Esophagus squamous epithelium (tissue), 5 donors: ENCODE results near the gene PIGL. TPM values are rescaled to one million over a fixed set of nuclear protein-coding genes. Genes with fewer than 3 reads are reported as not detected.
"Not testable (repeated sequence)": the region's sequence is repeated elsewhere in the genome, so short reads cannot be mapped to it uniquely, and the experiment has no call there.

ENCODE experiments used
- DNase-seq: peaks from one replicate; lab custom pipeline; 2025; lab: John Stamatoyannopoulos, UW
- H3K27ac ChIP-seq, 4 donors: fragments of 200-600 bp; sonication (generic); one replicate each; pipeline ENCODE4 v1.5.1; 2016 to 2019; ENCODE audit warnings: mild to moderate bottlenecking in 1 of 4
- H3K27me3 ChIP-seq, 4 donors: fragments of 200-600 bp; sonication (generic); 1 replicate in 3 of 4; 2 replicates in 1 of 4; pipeline versions ENCODE4 v1.5.1 to v1.6.0; 2017 to 2021; ENCODE audit warnings: antibody characterized with exemption in 1 of 4
- H3K36me3 ChIP-seq, 3 donors: fragments of 200-600 bp; sonication (generic); one replicate each; pipeline ENCODE4 v1.5.1; 2016 to 2019
- H3K4me1 ChIP-seq, 3 donors: fragments of 200-600 bp; sonication (generic); one replicate each; pipeline ENCODE4 v1.5.1; 2017 to 2019
- H3K4me3 ChIP-seq, 4 donors: fragments of 200-600 bp; sonication (generic); 1 replicate in 3 of 4; 2 replicates in 1 of 4; pipeline ENCODE4 v1.5.1; 2016 to 2019; ENCODE audit warnings: mild to moderate bottlenecking in 2 of 4, moderate library complexity in 1 of 4
- H3K9me3 ChIP-seq, 3 donors: fragments of 200-600 bp; sonication (generic); one replicate each; pipeline ENCODE4 v1.5.1; 2016 to 2019
- POLR2A ChIP-seq, 4 donors: fragments of 450-650 bp; IDR thresholded peaks; one replicate each; pipeline ENCODE4 v1.6.1; 2017; ENCODE audit warnings: antibody characterized with exemption in 4 of 4, mild to moderate bottlenecking in 4 of 4, moderate library complexity in 3 of 4
- WGBS, 2 donors: methylation state at CpG; one replicate each; pipeline ENCODE4 v1.1.5; 2018; 5-methylcytosine and 5-hydroxymethylcytosine counted together
- intact Hi-C: fragments of 100-400 bp; cut with DNase I; formaldehyde crosslinking; loops from one replicate; pipeline ENCODE4 v1.15.0; 2022
- total RNA-seq, 4 donors: library from RNA; depleted of rRNA; stranded (reverse); fragments of >200 nt; gene quantifications; one replicate each; pipeline ENCODE4 v1.1.0, GENCODE V29; 2016
- TF ChIP-seq, protein P1 (sequence below), 6 experiments: fragments of 450-650 bp in 4 of 6; fragments of 200-600 bp in 2 of 6; sonication (generic) in 2 of 6; IDR thresholded peaks; one replicate each; pipeline ENCODE4 v1.5.1; 2016 to 2019; ENCODE audit warnings: antibody characterized with exemption in 6 of 6, mild to moderate bottlenecking in 4 of 6, moderate library complexity in 4 of 6
- donor health status: DM: yes; HTN: yes; CAD: no.

The PIGL gene
- total RNA-seq, 4 donors from 2014 or later, result 19.8 to 62.4 (median 26.5) TPM

- WGBS, 2 donors, result 65 to 79% methylated on average over 3 of the region's 3 CpGs
- no peaks in the 10 kb centered on the region for H3K27me3 ChIP-seq
- no peak overlapping the region for H3K27ac ChIP-seq
- peaks cover 0 to 23% (median 13%) of the 10 kb centered on the region in 3 donors for H3K4me1 ChIP-seq
- H3K9me3 ChIP-seq, result no peaks in the 10 kb centered on the region
- DNase-seq, result no peak
- intact Hi-C loops, result no loop called here
- H3K36me3 ChIP-seq, result peaks cover 0 to 83% (median 6%) of the 10 kb centered on the region in 3 donors
- no peak for TF ChIP-seq POLR2A (IDR thresholded peaks at IDR 0.05)
- no peak overlapping the region for H3K4me3 ChIP-seq
Measured at GRCh38 chr17:16189791-16190348, 27.1 kb upstream of the PIGL start.

GRCh38 chr17:16190703-16191360 lies 26.2 kb upstream of the PIGL start:
- H3K4me3 ChIP-seq, result no peak overlapping the region
- H3K27me3 ChIP-seq, result no peaks in the 10 kb centered on the region
- WGBS, 2 donors, result 73 to 78% methylated on average over 4 of the region's 4 CpGs
- intact Hi-C loops, result no loop called here
- TF ChIP-seq, protein P1, sequence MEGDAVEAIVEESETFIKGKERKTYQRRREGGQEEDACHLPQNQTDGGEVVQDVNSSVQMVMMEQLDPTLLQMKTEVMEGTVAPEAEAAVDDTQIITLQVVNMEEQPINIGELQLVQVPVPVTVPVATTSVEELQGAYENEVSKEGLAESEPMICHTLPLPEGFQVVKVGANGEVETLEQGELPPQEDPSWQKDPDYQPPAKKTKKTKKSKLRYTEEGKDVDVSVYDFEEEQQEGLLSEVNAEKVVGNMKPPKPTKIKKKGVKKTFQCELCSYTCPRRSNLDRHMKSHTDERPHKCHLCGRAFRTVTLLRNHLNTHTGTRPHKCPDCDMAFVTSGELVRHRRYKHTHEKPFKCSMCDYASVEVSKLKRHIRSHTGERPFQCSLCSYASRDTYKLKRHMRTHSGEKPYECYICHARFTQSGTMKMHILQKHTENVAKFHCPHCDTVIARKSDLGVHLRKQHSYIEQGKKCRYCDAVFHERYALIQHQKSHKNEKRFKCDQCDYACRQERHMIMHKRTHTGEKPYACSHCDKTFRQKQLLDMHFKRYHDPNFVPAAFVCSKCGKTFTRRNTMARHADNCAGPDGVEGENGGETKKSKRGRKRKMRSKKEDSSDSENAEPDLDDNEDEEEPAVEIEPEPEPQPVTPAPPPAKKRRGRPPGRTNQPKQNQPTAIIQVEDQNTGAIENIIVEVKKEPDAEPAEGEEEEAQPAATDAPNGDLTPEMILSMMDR (IDR thresholded peaks at IDR 0.05), result no peak
- TF ChIP-seq POLR2A (IDR thresholded peaks at IDR 0.05), result no peak
- peaks cover 0 to 81% (median 0%) of the 10 kb centered on the region in 3 donors for H3K36me3 ChIP-seq
- DNase-seq, result no peak
- H3K27ac ChIP-seq, result no peak overlapping the region
- H3K9me3 ChIP-seq, result no peaks in the 10 kb centered on the region
- peaks cover 0 to 23% (median 13%) of the 10 kb centered on the region in 3 donors for H3K4me1 ChIP-seq

DNA sequence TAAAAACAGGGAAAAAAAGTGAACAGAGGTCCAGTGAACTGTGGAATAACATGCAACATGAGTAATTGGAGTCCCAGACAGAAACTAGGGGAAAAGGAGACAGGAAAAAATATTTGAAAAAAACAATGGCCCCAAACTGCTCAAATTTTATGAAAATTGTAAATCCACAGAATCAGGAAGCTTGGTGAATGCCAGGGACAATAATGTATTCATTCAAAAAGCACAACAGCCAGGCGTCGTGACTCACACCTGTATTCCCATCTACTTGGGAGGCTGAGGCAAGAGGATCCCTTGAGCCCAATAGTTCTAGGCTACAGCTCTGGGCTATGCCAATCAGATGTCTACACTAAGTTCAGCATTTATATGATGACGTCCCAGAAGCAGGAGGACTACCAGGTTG lies 25.4 kb upstream of the PIGL start:
- intact Hi-C loops, result no loop called here
- Histone ChIP-seq H3K4me3 (no peak overlapping the region), H3K36me3 (peaks cover 0 to 73% (median 0%) of the 10 kb centered on the region in 3 donors), H3K9me3 (no peaks in the 10 kb centered on the region), H3K4me1 (peaks cover 0 to 23% (median 13%) of the 10 kb centered on the region in 3 donors), H3K27me3 (no peaks in the 10 kb centered on the region), H3K27ac (no peak overlapping the region)
- WGBS, 2 donors, result 72 to 88% methylated on average over 3 of the region's 3 CpGs
- DNase-seq, result no peak
- TF ChIP-seq, protein P1 (IDR thresholded peaks at IDR 0.05), result no peak
- TF ChIP-seq POLR2A (IDR thresholded peaks at IDR 0.05), result no peak

- H3K9me3 ChIP-seq, H3K27ac ChIP-seq, H3K4me3 ChIP-seq, DNase-seq, intact Hi-C loops, H3K27me3 ChIP-seq: not testable (repeated sequence)
- 59 to 61% methylated on average over 2 of the region's 2 CpGs for WGBS, 2 donors
- Histone ChIP-seq H3K4me1 (peaks cover 3 to 31% (median 16%) of the 10 kb centered on the region in 3 donors), H3K36me3 (peaks cover 0 to 71% (median 4%) of the 10 kb centered on the region in 3 donors)
Measured at GRCh38 chr17:16194307-16194835, 22.6 kb upstream of the PIGL start.

DNA sequence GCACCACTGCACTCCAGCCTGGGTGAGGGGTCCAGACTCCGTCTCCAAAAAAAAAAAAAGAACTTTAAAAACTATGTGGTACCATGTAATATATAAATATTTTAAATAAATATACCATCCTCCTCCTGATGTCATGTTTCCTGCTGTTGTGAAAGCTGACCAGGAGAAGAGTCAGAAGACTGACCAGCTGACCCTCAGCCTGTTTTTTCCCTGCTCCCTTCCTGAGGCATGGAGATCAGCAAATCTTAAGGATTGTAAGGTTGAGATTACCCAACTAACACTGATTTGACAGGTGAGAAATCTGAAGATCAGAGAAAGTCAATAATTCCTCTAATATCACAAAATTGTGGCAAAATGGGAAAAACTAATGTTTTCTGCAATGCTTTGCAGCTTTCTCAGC lies 19.7 kb upstream of the PIGL start:
- H3K27ac ChIP-seq, result no peak overlapping the region
- TF ChIP-seq, protein P1 (IDR thresholded peaks at IDR 0.05), result no peak
- no peak for TF ChIP-seq POLR2A (IDR thresholded peaks at IDR 0.05)
- peaks cover 0 to 48% (median 4%) of the 10 kb centered on the region in 3 donors for H3K36me3 ChIP-seq
- 100% methylated on average over 1 of the region's 1 CpG for WGBS, 2 donors
- no peak overlapping the region for H3K4me3 ChIP-seq
- no peak for DNase-seq
- H3K4me1 ChIP-seq, result peaks cover 8 to 41% (median 29%) of the 10 kb centered on the region in 3 donors
- intact Hi-C loops, result no loop called here
- no peaks in the 10 kb centered on the region for H3K27me3 ChIP-seq
- no peaks in the 10 kb centered on the region for H3K9me3 ChIP-seq

DNA sequence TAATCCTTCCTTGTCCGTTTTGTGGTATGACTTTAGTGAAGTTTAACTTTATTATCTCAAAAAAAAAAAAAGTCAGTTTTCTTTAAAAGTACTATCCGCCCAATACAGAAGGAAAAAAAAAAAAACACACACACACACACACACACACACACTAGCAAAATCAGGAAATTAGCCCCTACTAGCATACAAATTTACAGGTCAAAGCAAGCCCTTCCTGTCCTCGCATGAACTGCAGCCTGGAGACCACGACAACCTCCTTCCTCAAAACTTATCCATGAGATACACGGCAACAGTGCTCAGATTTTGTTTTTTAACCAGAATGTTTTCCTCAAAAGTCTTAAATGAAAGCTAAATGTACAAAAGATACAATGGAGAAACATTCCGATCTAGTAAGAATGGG lies 17.9 kb upstream of the PIGL start:
- peaks cover 8 to 57% (median 40%) of the 10 kb centered on the region in 3 donors for H3K4me1 ChIP-seq
- TF ChIP-seq, protein P1 (IDR thresholded peaks at IDR 0.05), result no peak
- TF ChIP-seq POLR2A (IDR thresholded peaks at IDR 0.05), result no peak
- H3K27me3 ChIP-seq, result no peaks in the 10 kb centered on the region
- H3K4me3 ChIP-seq, result no peak overlapping the region
- peaks cover 0 to 29% (median 4%) of the 10 kb centered on the region in 3 donors for H3K36me3 ChIP-seq
- peak overlapping the region in 1 of 4 donors; percentile 52 for H3K27ac ChIP-seq
- intact Hi-C loops, result no loop called here
- no peaks in the 10 kb centered on the region for H3K9me3 ChIP-seq
- no peak for DNase-seq
- WGBS, 2 donors, result 19 to 24% methylated on average over 6 of the region's 6 CpGs

- WGBS, 2 donors, result 74 to 80% methylated on average over 10 to 11 of the region's 13 CpGs
- H3K4me3 ChIP-seq, H3K9me3 ChIP-seq, intact Hi-C loops, H3K27me3 ChIP-seq, DNase-seq: not testable (repeated sequence)
- peak overlapping the region in 1 of 4 donors; percentile 9 for H3K27ac ChIP-seq
- peaks cover 0 to 16% (median 4%) of the 10 kb centered on the region in 3 donors for H3K36me3 ChIP-seq
- H3K4me1 ChIP-seq, result peaks cover 8 to 74% (median 46%) of the 10 kb centered on the region in 3 donors
Measured at GRCh38 chr17:16201693-16202131, 15.3 kb upstream of the PIGL start.
